Femur (tissue), 1 donor: Measurements from ENCODE around the gene DOCK11.

Source experiments
- DNase-seq: peaks from one replicate; pipeline ENCODE4 v3.0.0-alpha.2; 2017

Gene DOCK11

GRCh38 chrX:118634336-118634735 is 138.7 kb downstream of the DOCK11 start:
- no peak for DNase-seq

- no peak for DNase-seq
Observed at GRCh38 chrX:118637997-118638396, 142.4 kb downstream of the DOCK11 start.

DNA sequence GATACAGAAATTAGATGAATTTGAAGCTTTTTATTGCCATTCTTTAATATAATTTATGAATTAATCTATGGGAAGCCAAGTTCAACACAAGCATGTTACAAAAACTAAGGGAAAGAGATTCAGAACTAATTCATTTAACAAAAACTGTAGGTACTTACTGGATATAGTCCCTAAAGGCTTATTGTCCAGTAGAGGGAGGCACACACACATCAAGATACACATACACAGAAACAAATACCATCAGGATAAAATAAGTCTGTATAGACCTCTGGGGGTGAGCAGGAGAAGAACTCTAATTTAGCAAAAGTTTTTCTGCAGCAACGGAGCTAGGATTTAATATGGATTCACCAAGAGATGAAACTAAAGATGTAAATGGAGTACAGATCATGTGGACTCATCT is 148.8 kb downstream of the DOCK11 start:
- no peak for DNase-seq

- no peak for DNase-seq
Observed at GRCh38 chrX:118652717-118653116, 157.1 kb downstream of the DOCK11 start.

GRCh38 chrX:118654331-118654730 is 158.7 kb downstream of the DOCK11 start:
- no peak for DNase-seq

- DNase-seq = no peak
Observed at GRCh38 chrX:118655561-118656246, 160.1 kb downstream of the DOCK11 start.

GRCh38 chrX:118657413-118657812 is 161.8 kb downstream of the DOCK11 start:
- no peak for DNase-seq

DNA sequence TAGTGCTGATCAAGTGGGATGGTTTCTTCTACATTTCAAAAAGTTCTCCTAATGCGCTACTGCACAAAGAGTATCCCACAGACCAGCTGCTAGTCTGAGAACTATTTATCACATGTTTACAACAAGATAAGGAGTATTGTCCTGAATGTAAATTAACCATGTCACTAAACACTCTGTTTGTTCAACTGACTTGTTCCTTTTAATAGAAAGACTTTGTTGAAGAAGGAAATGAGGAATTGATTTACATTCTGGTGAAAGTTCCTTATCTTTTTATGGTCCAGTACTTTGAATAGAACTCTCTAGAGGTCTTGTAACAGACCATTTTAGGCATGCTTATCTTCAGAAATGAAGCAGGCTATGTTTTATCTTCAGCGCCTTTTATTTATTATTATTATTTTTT is 164.5 kb downstream of the DOCK11 start:
- no peak for DNase-seq

- no peak for DNase-seq
Observed at GRCh38 chrX:118665204-118665603, 169.6 kb downstream of the DOCK11 start.

DNA sequence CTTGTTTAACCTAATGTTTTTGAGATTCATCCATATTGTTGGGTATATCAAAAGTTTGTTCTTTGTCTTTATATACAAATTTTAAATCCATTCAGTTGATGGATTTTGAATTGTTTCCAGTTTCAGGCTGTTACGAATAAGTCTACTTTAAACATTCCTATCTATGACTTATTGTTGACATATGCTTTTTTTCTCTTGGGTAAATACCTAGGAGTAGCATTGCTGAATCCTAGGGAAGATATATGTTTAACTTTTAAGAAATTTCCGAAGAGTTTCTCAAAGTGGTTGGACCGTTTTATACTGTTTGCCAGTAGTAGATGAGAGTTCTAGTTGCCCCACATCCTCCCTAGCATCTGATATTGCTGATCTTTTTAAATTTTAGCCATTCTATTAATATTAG is 170.9 kb downstream of the DOCK11 start:
- no peak for DNase-seq

- DNase-seq = no peak
Observed at GRCh38 chrX:118669435-118669834, 173.8 kb downstream of the DOCK11 start.

DNA sequence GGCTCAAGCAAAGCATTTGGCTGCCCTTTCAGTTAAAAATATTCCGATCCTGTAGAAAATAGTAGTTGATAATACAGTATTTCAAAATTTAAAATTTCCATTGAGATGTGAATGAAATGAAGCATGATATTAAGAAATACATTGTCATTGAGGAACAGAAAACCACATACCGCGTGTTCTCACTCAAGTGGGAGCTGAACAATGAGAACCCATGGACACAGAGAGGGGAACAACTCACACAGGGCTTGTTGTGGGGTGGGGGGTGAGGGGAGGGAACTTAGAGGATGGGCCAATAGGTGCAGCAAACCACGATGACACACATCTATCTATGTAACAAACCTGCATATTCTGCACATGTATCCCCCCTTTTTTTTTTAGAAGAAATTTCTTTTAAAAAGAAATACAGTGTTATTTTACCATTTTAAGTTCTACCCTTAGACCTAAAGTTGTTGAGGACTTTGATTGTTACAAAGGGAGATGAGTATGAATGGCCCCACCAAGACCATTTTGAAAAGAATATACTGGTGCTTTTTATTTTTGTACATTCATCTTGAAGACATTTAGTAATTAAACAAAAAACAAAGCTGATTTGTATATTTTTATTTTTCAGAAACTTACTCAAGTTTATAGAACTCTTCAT is 179.8 kb downstream of the DOCK11 start:
- DNase-seq = no peak

- DNase-seq = no peak
Observed at GRCh38 chrX:118675966-118676349, 180.3 kb downstream of the DOCK11 start.

- DNase-seq = no peak
Observed at GRCh38 chrX:118677318-118677717, 181.7 kb downstream of the DOCK11 start.

- DNase-seq = no peak
Observed at GRCh38 chrX:118679290-118679689, 183.7 kb downstream of the DOCK11 start.

DNA sequence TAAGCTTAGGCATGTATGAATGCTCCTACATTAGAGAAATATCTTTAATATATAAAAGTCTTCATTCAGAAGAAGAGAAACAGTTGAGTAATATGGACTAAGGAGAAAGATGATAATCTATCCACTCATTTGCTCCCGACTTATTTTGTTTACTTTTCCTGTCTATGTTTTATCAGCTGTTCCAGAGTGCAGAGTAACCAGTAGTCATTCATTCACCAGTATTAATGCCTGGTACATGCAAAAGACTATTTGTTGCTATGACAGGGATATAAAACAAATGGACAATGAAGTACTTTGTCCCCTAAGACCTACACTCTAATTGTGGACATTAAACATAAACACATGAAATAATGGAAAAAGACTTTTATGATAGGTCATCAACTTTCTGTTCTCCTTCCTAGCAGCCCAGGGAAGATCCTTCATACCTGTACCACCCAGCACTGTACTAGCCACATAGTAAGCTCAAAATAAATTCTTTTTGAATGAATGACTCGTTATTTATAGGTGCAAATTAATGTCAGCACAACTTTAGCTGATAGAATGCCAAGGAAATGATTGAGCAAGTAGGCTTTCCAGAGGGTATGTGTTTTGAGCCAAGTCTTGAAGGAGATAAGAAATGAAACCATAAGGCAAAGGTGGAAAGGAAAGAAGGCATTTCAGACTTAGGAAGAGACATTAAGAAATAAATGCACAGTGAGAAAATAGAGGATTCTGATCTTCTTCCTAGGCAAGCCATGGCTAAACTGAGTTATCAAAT is 186.8 kb downstream of the DOCK11 start:
- no peak for DNase-seq

- DNase-seq = no peak
Observed at GRCh38 chrX:118685393-118685792, 189.8 kb downstream of the DOCK11 start.

DNA sequence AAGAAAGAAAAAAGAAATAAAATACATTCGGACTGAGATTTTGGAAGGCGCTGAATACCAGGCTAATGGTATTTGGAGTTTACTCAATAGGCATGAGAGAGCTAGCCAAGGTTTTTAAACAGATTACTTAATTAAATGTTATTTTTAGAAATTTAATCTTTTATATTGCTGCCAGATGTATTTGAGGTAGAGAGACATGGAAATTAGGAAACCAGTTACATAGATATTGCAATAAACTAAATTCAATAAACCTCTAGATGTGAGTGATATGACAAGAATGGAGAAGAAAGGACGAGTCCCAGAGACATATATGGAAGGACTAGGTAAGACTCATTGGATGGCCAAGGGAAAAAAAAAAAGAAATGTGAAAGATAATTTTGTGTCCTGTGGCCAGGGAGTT is 193.3 kb downstream of the DOCK11 start:
- DNase-seq = no peak

DNA sequence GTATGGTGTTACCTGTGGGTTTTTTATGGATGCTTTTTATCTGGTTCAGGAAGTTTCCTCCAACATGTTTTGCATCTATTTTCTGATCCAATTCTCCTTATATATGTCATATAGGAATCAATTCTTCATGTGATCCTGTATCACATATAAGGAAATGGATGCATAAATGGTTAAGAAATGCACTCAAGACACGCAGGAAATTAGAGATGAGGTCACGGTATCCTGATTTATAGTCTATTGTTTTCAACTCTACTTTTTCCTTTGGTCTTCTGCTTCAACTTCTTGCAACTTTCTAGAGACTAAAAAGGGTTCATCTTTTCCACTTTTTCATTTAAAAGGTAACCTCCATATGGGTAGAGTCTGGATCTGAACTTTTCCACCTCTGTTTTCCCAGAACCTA is 198.2 kb downstream of the DOCK11 start:
- DNase-seq = no peak

DNA sequence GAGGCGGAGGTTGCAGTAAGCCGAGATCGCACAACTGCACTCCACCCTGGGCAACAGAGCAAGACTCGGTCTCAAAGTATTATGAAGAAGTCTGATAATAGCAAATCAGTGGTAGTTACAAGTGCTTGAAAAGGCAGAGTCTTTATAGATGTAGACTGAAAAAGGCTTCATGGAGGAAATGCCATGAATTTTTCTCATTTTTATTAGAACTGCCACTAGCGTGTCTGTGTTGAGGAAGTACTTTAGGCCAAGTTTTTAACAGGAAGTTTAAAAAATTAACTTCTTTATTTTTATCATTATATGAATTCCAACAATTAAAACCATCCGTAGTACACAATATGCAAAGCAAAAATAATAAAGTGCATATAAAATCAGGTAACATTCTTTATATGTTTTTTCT is 199.0 kb downstream of the DOCK11 start:
- no peak for DNase-seq

GRCh38 chrX:118698516-118699170 is 203.0 kb downstream of the DOCK11 start:
- no peak for DNase-seq

GRCh38 chrX:118702741-118703140 is 207.1 kb downstream of the DOCK11 start:
- DNase-seq = no peak

DNA sequence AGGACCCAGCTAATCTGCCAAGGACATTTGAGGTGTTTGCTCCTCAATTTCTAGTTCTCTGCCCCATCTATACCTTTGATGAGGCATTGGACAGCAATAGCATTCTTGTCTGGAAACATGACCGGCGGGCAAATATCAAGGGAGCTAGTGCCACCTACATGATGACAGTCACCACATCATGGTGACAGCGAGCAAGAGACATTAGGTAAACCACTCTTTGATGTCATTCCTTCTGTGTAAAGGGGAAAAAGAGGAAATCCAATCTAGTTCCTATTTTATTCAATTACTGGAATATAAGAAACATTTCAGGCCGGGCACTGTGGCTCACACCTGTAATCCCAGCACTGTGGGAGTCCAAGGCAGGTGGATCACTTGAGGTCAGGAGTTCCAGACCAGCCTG is 211.1 kb downstream of the DOCK11 start:
- DNase-seq = no peak

- DNase-seq = no peak
Observed at GRCh38 chrX:118714521-118714920, 218.9 kb downstream of the DOCK11 start.
